ENCODE data around the gene GEMIN7.

- TF ChIP-seq, protein P1, sequence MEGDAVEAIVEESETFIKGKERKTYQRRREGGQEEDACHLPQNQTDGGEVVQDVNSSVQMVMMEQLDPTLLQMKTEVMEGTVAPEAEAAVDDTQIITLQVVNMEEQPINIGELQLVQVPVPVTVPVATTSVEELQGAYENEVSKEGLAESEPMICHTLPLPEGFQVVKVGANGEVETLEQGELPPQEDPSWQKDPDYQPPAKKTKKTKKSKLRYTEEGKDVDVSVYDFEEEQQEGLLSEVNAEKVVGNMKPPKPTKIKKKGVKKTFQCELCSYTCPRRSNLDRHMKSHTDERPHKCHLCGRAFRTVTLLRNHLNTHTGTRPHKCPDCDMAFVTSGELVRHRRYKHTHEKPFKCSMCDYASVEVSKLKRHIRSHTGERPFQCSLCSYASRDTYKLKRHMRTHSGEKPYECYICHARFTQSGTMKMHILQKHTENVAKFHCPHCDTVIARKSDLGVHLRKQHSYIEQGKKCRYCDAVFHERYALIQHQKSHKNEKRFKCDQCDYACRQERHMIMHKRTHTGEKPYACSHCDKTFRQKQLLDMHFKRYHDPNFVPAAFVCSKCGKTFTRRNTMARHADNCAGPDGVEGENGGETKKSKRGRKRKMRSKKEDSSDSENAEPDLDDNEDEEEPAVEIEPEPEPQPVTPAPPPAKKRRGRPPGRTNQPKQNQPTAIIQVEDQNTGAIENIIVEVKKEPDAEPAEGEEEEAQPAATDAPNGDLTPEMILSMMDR (IDR thresholded peaks at IDR 0.05; ENCODE audit: low read depth, low read length) = no peak
- TF ChIP-seq POLR2A (IDR thresholded peaks at IDR 0.05; ENCODE audit: extremely low read depth, insufficient read length) (no peak), MAX (IDR thresholded peaks at IDR 0.05; ENCODE audit: low read depth, low read length) (no peak), MYC (IDR thresholded peaks at IDR 0.05; ENCODE audit: low read depth, low read length) (no peak)
Observed at GRCh38 chr19:45122832-45123231, 43.8 kb downstream of the GEMIN7 start.

All from NB4 (cell line).